HS-5 (cell line): ENCODE measurements around the gene CACNG4.

Source experiments
- DNase-seq: peaks from one replicate; pipeline ENCODE4 v3.0.0-alpha.2; 2012; ENCODE audit warnings: low read depth

Gene CACNG4

GRCh38 chr17:67066717-67067116 is 102.2 kb downstream of the CACNG4 start:
- DNase-seq, result no peak

GRCh38 chr17:67067571-67068482 is 103.3 kb downstream of the CACNG4 start:
- no peak for DNase-seq

GRCh38 chr17:67068999-67069398 is 104.5 kb downstream of the CACNG4 start:
- no peak for DNase-seq

GRCh38 chr17:67069603-67070136 is 105.2 kb downstream of the CACNG4 start:
- DNase-seq, result no peak

- DNase-seq, result no peak
Observed at GRCh38 chr17:67071595-67071994, 107.1 kb downstream of the CACNG4 start.

GRCh38 chr17:67072885-67073284 is 108.4 kb downstream of the CACNG4 start:
- no peak for DNase-seq

- DNase-seq, result no peak
Observed at GRCh38 chr17:67074781-67075180, 110.3 kb downstream of the CACNG4 start.

GRCh38 chr17:67076290-67076689 is 111.8 kb downstream of the CACNG4 start:
- no peak for DNase-seq

GRCh38 chr17:67078292-67078691 is 113.8 kb downstream of the CACNG4 start:
- no peak for DNase-seq

GRCh38 chr17:67079491-67079890 is 115.0 kb downstream of the CACNG4 start:
- no peak for DNase-seq

GRCh38 chr17:67080804-67081203 is 116.3 kb downstream of the CACNG4 start:
- no peak for DNase-seq

- no peak for DNase-seq
Observed at GRCh38 chr17:67082107-67082506, 117.6 kb downstream of the CACNG4 start.
